Testis (tissue), 2 donors: ENCODE data around the gene ME3.

Source experiments
- POLR2A ChIP-seq: fragments of 450-650 bp; IDR thresholded peaks from one replicate; pipeline ENCODE4 v1.6.1; 2017; ENCODE audit warnings: antibody characterized with exemption, mild to moderate bottlenecking, moderate library complexity
- TF ChIP-seq, protein P1 (sequence below), 3 experiments: fragments of 450-650 bp in 2 of 3; fragments of 200-600 bp in 1 of 3; sonication (generic) in 1 of 3; IDR thresholded peaks; one replicate each; pipeline ENCODE4 v1.5.1; 2016 to 2019; ENCODE audit warnings: antibody characterized with exemption in 3 of 3, mild to moderate bottlenecking in 2 of 3, moderate library complexity in 1 of 3

DNA sequence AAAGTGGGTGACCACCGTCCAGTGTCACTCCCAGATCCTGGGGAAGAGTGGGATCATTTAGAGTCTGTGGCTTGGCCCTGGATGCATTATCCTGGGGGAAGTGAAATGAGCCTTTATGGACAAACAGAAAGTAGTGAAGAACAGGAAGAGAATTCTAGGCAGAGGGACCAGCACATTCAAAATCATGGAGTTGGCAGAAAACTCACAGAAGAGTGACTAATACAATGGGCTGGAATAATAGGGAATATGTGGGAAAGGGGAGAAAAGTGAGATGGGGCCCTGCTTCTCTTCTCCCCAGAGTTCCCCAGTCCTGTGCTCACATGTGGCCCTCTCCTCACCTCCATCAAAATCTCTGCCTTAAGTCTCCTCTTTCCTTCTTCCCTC lies 213.4 kb downstream of the ME3 start:
- TF ChIP-seq, protein P1, sequence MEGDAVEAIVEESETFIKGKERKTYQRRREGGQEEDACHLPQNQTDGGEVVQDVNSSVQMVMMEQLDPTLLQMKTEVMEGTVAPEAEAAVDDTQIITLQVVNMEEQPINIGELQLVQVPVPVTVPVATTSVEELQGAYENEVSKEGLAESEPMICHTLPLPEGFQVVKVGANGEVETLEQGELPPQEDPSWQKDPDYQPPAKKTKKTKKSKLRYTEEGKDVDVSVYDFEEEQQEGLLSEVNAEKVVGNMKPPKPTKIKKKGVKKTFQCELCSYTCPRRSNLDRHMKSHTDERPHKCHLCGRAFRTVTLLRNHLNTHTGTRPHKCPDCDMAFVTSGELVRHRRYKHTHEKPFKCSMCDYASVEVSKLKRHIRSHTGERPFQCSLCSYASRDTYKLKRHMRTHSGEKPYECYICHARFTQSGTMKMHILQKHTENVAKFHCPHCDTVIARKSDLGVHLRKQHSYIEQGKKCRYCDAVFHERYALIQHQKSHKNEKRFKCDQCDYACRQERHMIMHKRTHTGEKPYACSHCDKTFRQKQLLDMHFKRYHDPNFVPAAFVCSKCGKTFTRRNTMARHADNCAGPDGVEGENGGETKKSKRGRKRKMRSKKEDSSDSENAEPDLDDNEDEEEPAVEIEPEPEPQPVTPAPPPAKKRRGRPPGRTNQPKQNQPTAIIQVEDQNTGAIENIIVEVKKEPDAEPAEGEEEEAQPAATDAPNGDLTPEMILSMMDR (IDR thresholded peaks at IDR 0.05), result no peak
- TF ChIP-seq POLR2A, result no peak
